ENCODE results near the gene TBX5.

GRCh38 chr12:114320101-114320500 lies 85.8 kb downstream of the TBX5 start:
- TF ChIP-seq POLR2A (IDR thresholded peaks at IDR 0.05) (no peak), CTCF (IDR thresholded peaks at IDR 0.05) (no peak), EP300 (IDR thresholded peaks at IDR 0.05) (no peak)
